HL-60 (cell line): ENCODE data around the gene PGR.

Experiments used
- POLR2AphosphoS5 ChIP-seq: IDR thresholded peaks from 2 replicates; pipeline ENCODE4 v1.6.1; 2012; ENCODE audit warnings: low read depth
- SPI1 ChIP-seq: IDR thresholded peaks from 2 replicates; pipeline ENCODE4 v1.6.1; 2012; ENCODE audit warnings: low read depth, mild to moderate bottlenecking, borderline replicate concordance
- TF ChIP-seq, protein P1 (sequence below): IDR thresholded peaks from one replicate; pipeline ENCODE4 v1.5.1; 2011; ENCODE audit warnings: low read length, control low read depth, inconsistent platforms; ENCODE audit not compliant: insufficient read depth
- TF ChIP-seq, protein P2 (sequence below): IDR thresholded peaks from 2 replicates; pipeline ENCODE4 v1.6.1; 2012; ENCODE audit warnings: low read depth; ENCODE audit not compliant: insufficient replicate concordance

DNA sequence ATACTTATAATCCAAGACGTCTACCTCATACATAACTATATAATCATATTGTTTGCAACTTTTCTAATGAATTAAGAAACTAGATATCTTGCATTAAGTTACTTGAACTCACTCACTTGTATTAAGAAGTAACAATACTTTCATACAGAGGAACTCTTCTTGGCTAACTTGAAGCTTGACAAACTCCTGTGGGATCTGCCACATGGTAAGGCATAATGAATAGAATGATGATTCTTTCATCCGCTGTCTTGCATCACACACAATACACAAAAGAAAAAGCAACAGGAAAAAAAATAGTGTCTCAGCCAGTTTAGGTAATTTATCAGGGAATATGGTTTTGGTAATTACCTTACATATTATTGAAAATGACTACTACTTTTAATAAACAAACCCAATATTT lies 79.8 kb downstream of the PGR start:
- TF ChIP-seq, protein P1, sequence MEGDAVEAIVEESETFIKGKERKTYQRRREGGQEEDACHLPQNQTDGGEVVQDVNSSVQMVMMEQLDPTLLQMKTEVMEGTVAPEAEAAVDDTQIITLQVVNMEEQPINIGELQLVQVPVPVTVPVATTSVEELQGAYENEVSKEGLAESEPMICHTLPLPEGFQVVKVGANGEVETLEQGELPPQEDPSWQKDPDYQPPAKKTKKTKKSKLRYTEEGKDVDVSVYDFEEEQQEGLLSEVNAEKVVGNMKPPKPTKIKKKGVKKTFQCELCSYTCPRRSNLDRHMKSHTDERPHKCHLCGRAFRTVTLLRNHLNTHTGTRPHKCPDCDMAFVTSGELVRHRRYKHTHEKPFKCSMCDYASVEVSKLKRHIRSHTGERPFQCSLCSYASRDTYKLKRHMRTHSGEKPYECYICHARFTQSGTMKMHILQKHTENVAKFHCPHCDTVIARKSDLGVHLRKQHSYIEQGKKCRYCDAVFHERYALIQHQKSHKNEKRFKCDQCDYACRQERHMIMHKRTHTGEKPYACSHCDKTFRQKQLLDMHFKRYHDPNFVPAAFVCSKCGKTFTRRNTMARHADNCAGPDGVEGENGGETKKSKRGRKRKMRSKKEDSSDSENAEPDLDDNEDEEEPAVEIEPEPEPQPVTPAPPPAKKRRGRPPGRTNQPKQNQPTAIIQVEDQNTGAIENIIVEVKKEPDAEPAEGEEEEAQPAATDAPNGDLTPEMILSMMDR, result no peak
- TF ChIP-seq POLR2AphosphoS5 (no peak), SPI1 (no peak)
- TF ChIP-seq, protein P2, sequence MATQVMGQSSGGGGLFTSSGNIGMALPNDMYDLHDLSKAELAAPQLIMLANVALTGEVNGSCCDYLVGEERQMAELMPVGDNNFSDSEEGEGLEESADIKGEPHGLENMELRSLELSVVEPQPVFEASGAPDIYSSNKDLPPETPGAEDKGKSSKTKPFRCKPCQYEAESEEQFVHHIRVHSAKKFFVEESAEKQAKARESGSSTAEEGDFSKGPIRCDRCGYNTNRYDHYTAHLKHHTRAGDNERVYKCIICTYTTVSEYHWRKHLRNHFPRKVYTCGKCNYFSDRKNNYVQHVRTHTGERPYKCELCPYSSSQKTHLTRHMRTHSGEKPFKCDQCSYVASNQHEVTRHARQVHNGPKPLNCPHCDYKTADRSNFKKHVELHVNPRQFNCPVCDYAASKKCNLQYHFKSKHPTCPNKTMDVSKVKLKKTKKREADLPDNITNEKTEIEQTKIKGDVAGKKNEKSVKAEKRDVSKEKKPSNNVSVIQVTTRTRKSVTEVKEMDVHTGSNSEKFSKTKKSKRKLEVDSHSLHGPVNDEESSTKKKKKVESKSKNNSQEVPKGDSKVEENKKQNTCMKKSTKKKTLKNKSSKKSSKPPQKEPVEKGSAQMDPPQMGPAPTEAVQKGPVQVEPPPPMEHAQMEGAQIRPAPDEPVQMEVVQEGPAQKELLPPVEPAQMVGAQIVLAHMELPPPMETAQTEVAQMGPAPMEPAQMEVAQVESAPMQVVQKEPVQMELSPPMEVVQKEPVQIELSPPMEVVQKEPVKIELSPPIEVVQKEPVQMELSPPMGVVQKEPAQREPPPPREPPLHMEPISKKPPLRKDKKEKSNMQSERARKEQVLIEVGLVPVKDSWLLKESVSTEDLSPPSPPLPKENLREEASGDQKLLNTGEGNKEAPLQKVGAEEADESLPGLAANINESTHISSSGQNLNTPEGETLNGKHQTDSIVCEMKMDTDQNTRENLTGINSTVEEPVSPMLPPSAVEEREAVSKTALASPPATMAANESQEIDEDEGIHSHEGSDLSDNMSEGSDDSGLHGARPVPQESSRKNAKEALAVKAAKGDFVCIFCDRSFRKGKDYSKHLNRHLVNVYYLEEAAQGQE, result no peak
